OCI-LY1 (cell line): ENCODE results near the gene ITGA7.
A peak's percentile ranks its signal among the peaks of the same experiment; 100 is the strongest.

Experiments
- H2AFZ ChIP-seq: fragments of 200-600 bp; sonication (generic), shearing (Covaris generic); 2 replicates; pipeline ENCODE4 v1.6.0; 2014; ENCODE audit warnings: antibody characterized with exemption, mild to moderate bottlenecking, low read length
- H3F3A ChIP-seq: fragments of 200-600 bp; sonication (generic), shearing (Covaris generic); 2 replicates; pipeline ENCODE4 v1.6.0; 2014; ENCODE audit warnings: mild to moderate bottlenecking, antibody characterized with exemption, low read length, moderate library complexity; ENCODE audit not compliant: insufficient read depth
- H3K27ac ChIP-seq: fragments of 200-600 bp; sonication (generic); 2 replicates; pipeline ENCODE4 v1.5.1; 2014; ENCODE audit warnings: low read length, mixed run types, mild to moderate bottlenecking, low read depth; ENCODE audit not compliant: poor library complexity, severe bottlenecking
- H3K27me3 ChIP-seq: fragments of 200-600 bp; sonication (generic); 2 replicates; pipeline ENCODE4 v1.6.0; 2014; ENCODE audit warnings: antibody characterized with exemption, mild to moderate bottlenecking, low read length, moderate library complexity; ENCODE audit not compliant: insufficient read depth
- H3K36me3 ChIP-seq: fragments of 200-600 bp; sonication (generic); 2 replicates; pipeline ENCODE4 v1.6.1; 2014; ENCODE audit warnings: mild to moderate bottlenecking, antibody characterized with exemption, low read length, moderate library complexity, mixed read lengths; ENCODE audit not compliant: insufficient read depth
- H3K4me1 ChIP-seq: fragments of 200-600 bp; sonication (generic); 2 replicates; pipeline ENCODE4 v1.5.1; 2014; ENCODE audit warnings: mild to moderate bottlenecking, low read length, moderate library complexity; ENCODE audit not compliant: insufficient read depth, severe bottlenecking
- H3K4me2 ChIP-seq: fragments of 200-600 bp; sonication (generic), shearing (Covaris generic); 2 replicates; pipeline ENCODE4 v1.6.1; 2014; ENCODE audit warnings: low read length
- H3K4me3 ChIP-seq: fragments of 200-600 bp; sonication (generic); 2 replicates; pipeline ENCODE4 v1.5.1; 2014; ENCODE audit warnings: low read length, low read depth, mild to moderate bottlenecking, mixed read lengths; ENCODE audit not compliant: poor library complexity, severe bottlenecking
- H3K79me2 ChIP-seq: fragments of 200-600 bp; shearing (Covaris generic); 2 replicates; pipeline ENCODE4 v1.6.1; 2016; ENCODE audit warnings: mixed run types, low read length, mixed read lengths; ENCODE audit not compliant: insufficient read depth
- H3K9ac ChIP-seq: fragments of 200-600 bp; sonication (generic), shearing (Covaris generic); 2 replicates; pipeline ENCODE4 v1.6.1; 2014; ENCODE audit warnings: mild to moderate bottlenecking, low read length, mixed read lengths
- H3K9me2 ChIP-seq: fragments of 200-600 bp; sonication (generic), shearing (Covaris generic); 2 replicates; pipeline ENCODE4 v1.6.1; 2014; ENCODE audit warnings: low read depth, mild to moderate bottlenecking, low read length, mixed read lengths
- H3K9me3 ChIP-seq: fragments of 200-600 bp; shearing (Covaris generic); 2 replicates; pipeline ENCODE4 v1.6.1; 2014; ENCODE audit warnings: low read length, mixed read lengths
- H4K20me1 ChIP-seq: fragments of 200-600 bp; sonication (generic), shearing (Covaris generic); 2 replicates; pipeline ENCODE4 v1.6.0; 2016; ENCODE audit warnings: mild to moderate bottlenecking, low read length; ENCODE audit not compliant: insufficient read depth
- EZH2 ChIP-seq: fragments of 200-600 bp; sonication (generic), shearing (Covaris generic); IDR thresholded peaks from 2 replicates; pipeline ENCODE4 v1.8.0; 2017; ENCODE audit warnings: borderline replicate concordance, mixed run types, mild to moderate bottlenecking, antibody characterized with exemption, low read length, moderate library complexity, mixed read lengths
- TF ChIP-seq, protein P1 (sequence below): fragments of 200-600 bp; sonication (generic), shearing (Covaris generic); IDR thresholded peaks from 2 replicates; pipeline ENCODE4 v1.5.1; 2017; ENCODE audit warnings: mild to moderate bottlenecking, antibody characterized with exemption, low read length, moderate library complexity, mixed read lengths

The ITGA7 gene

DNA sequence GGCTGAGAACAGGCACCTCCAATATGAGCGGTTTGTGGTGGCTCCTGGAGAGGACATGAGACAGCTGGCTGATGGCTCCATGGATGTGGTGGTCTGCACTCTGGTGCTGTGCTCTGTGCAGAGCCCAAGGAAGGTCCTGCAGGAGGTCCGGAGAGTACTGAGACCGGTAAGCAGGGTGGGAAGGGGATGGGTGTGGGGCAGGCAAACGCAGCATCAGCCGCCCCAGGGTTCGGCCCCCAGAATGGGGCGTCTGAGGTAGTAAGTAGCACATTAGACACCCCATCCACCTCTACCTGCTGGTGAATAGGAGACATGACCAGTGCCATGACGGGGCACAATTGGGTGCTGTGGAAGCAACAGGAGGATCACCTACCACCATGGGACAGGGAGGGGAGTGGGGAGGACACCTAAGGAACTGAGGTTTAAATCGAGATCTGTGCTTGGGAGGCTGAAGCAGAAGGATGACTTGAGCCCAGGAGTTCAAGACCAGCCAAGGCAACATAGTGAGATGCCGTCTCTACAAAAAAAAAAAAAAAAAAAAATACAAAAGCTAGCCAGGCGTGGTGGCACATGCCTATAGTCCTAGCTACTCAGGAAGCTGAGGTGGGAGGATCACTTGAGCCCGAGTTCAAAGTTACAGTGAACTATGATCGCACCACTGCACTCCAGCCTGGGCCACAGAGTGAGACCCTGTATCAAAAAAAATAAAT, 25.5 kb downstream of the ITGA7 start:
- TF ChIP-seq EZH2: no peak
- TF ChIP-seq, protein P1, sequence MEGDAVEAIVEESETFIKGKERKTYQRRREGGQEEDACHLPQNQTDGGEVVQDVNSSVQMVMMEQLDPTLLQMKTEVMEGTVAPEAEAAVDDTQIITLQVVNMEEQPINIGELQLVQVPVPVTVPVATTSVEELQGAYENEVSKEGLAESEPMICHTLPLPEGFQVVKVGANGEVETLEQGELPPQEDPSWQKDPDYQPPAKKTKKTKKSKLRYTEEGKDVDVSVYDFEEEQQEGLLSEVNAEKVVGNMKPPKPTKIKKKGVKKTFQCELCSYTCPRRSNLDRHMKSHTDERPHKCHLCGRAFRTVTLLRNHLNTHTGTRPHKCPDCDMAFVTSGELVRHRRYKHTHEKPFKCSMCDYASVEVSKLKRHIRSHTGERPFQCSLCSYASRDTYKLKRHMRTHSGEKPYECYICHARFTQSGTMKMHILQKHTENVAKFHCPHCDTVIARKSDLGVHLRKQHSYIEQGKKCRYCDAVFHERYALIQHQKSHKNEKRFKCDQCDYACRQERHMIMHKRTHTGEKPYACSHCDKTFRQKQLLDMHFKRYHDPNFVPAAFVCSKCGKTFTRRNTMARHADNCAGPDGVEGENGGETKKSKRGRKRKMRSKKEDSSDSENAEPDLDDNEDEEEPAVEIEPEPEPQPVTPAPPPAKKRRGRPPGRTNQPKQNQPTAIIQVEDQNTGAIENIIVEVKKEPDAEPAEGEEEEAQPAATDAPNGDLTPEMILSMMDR: no peak
- Histone ChIP-seq H3K4me1 (no peaks in the 10 kb centered on the region), H3K27ac (no peak overlapping the region), H3K27me3 (peaks cover 12% of the 10 kb centered on the region; the same call in 1 of the 2 replicates), H3F3A (no peaks in the 10 kb centered on the region), H3K9me3 (no peaks in the 10 kb centered on the region), H3K36me3 (no peaks in the 10 kb centered on the region), H3K4me2 (no peak overlapping the region), H4K20me1 (no peaks in the 10 kb centered on the region), H3K4me3 (no peak overlapping the region), H3K9me2 (no peaks in the 10 kb centered on the region), H3K79me2 (no peaks in the 10 kb centered on the region), H3K9ac (no peak overlapping the region), H2AFZ (no peak overlapping the region)

DNA sequence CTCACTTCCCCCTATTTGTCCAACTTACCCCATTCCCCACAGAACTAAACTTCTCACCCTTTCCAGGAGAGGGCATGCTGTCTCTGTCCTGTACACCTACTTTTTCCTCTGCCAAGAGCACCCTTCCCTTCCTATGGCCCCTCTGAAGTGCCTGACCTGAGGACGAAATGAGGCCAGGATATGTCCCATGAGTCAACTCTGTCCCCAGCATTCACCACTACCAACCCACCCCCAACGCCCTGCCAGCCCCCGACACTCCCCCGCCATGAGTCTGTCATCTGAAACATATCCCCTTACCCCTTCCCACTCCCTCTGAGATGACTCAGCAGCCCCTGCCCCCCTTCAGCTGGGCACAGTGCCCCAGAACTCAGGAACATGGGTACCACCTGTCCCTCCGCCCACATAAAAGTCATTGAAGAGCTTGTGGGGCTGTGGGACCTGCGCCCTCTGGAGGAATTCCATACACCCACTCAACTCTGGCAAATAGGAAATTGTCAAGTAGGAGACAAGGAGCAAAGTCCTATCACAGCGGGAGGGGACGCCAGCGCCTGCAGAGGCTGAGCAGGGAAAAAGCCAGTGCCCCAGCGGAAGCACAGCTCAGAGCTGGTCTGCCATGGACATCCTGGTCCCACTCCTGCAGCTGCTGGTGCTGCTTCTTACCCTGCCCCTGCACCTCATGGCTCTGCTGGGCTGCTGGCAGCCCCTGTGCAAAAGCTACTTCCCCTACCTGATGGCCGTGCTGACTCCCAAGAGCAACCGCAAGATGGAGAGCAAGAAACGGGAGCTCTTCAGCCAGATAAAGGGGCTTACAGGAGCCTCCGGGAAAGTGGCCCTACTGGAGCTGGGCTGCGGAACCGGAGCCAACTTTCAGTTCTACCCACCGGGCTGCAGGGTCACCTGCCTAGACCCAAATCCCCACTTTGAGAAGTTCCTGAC, 26.3 kb downstream of the ITGA7 start:
- H3K27ac ChIP-seq: no peak overlapping the region
- no peak overlapping the region for H3K9ac ChIP-seq
- no peaks in the 10 kb centered on the region for H3K79me2 ChIP-seq
- H3K4me2 ChIP-seq: no peak overlapping the region
- no peaks in the 10 kb centered on the region for H3K36me3 ChIP-seq
- H3K9me2 ChIP-seq: no peaks in the 10 kb centered on the region
- H3F3A ChIP-seq: no peaks in the 10 kb centered on the region
- H2AFZ ChIP-seq: no peak overlapping the region
- H4K20me1 ChIP-seq: no peaks in the 10 kb centered on the region
- H3K27me3 ChIP-seq: peaks cover 12% of the 10 kb centered on the region; the same call in 1 of the 2 replicates
- TF ChIP-seq, protein P1: peak; percentile 29; the same call in 1 of the 2 replicates
- TF ChIP-seq EZH2: no peak
- H3K9me3 ChIP-seq: no peaks in the 10 kb centered on the region
- no peaks in the 10 kb centered on the region for H3K4me1 ChIP-seq
- no peak overlapping the region for H3K4me3 ChIP-seq

DNA sequence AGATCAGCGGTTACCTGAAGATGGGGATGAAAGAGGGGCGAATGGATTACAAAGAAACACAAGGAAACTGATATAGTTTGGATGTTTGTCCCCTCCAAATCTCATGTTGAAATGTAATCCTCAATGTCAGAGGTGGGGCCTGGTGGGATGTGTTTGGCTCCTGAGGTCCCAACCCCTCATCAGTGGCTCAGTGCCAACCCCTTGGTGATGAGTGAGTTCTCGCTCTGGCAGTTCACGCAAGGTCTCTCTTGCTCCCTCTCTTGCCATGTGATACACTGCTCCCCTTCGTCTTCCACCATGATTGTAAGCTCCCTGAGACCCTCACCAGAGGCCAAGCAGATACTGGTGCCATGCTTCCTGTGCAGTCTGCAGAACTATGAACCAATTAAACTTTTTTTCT, 28.0 kb downstream of the ITGA7 start:
- Histone ChIP-seq H3K4me3 (no peak overlapping the region), H3K4me2 (no peak overlapping the region), H3K27ac (no peak overlapping the region), H4K20me1 (no peaks in the 10 kb centered on the region), H3K79me2 (no peaks in the 10 kb centered on the region), H3F3A (no peaks in the 10 kb centered on the region), H3K36me3 (no peaks in the 10 kb centered on the region), H3K9me2 (no peaks in the 10 kb centered on the region), H3K27me3 (peaks cover 12% of the 10 kb centered on the region; the same call in 1 of the 2 replicates), H3K4me1 (no peaks in the 10 kb centered on the region), H2AFZ (no peak overlapping the region), H3K9ac (no peak overlapping the region), H3K9me3 (no peaks in the 10 kb centered on the region)
- no peak for TF ChIP-seq EZH2
